Loucy (cell line): ENCODE measurements around the gene CISTR.

Experiments used
- CTCF ChIP-seq: fragments of 200-600 bp; sonication (generic); conservative IDR thresholded peaks from 2 replicates; pipeline ENCODE4 v1.5.1; 2014; ENCODE audit warnings: mild to moderate bottlenecking, antibody characterized with exemption, low read length
- EZH2phosphoT487 ChIP-seq: fragments of 200-600 bp; IDR thresholded peaks from 2 replicates; pipeline ENCODE4 v1.6.1; 2018; ENCODE audit warnings: antibody characterized with exemption, mild to moderate bottlenecking, moderate library complexity, borderline replicate concordance

DNA sequence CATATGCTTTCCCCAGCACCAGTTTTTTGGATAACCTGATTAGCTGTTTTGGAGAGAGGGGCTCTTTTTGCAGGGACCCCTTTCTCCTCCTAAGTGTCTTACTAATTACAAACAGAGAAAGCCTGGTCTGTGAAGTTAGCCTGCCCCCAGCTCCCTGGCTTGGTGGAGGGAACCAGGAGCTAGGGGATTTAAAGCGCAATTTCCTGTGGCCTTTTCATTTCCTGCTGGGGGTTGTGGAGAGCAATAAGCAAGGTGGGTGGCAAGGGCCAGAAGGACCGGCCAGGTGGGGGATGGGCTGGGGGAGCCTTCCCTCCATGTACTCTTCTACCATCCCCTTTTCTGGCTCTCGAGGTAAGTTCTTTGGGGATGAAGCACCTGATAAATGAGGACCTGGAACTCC lies 4.1 kb upstream of the CISTR start:
- TF ChIP-seq CTCF (peak; percentile 27; the same call in 1 of the 2 replicates), EZH2phosphoT487 (no peak)
